ENCODE measurements around the gene MYLIP. TPM values are rescaled to one million over a fixed set of nuclear protein-coding genes. Genes with fewer than 3 reads are reported as not detected.

The MYLIP gene
- total RNA-seq, 1 experiment from 2014 or later: 42.2 TPM

- Histone ChIP-seq H2AFZ (no peak overlapping the region), H3K27me3 (ENCODE audit: insufficient read depth, low read depth) (no peaks in the 10 kb centered on the region), H4K20me1 (ENCODE audit: insufficient read depth) (no peaks in the 10 kb centered on the region), H3K36me3 (ENCODE audit: low read depth) (no peaks in the 10 kb centered on the region), H3K9me3 (ENCODE audit: insufficient read depth, low read depth) (no peaks in the 10 kb centered on the region), H3K4me1 (replicated peaks; ENCODE audit: insufficient read depth) (no peaks in the 10 kb centered on the region), H3F3A (ENCODE audit: insufficient read depth, low read depth) (no peaks in the 10 kb centered on the region), H3K27ac (no peak overlapping the region), H3K4me3 (no peak overlapping the region), H3K79me2 (ENCODE audit: low read depth) (no peaks in the 10 kb centered on the region), H3K4me2 (no peak overlapping the region), H3K9me2 (ENCODE audit: insufficient read depth) (no peaks in the 10 kb centered on the region)
- CTCF ChIA-PET: no interaction called here
- TF ChIP-seq CTCF (conservative IDR thresholded peaks at IDR 0.05) (no peak), EZH2 (IDR thresholded peaks at IDR 0.05; ENCODE audit: low read depth) (no peak)
- no peak for DNase-seq
- POLR2A ChIA-PET (ENCODE audit: unreplicated experiment): no interaction called here
- BruUV-seq (replicated peaks): no TSS peak
- intact Hi-C loops (cut with micrococcal nuclease; ENCODE audit: unreplicated experiment): no loop called here
Observed at GRCh38 chr6:16160794-16161193, 31.9 kb downstream of the MYLIP start.

- intact Hi-C loops (cut with micrococcal nuclease; ENCODE audit: unreplicated experiment): no loop called here
- H3K27ac ChIP-seq: no peak overlapping the region
- no peaks in the 10 kb centered on the region for H3K9me2 ChIP-seq (ENCODE audit: insufficient read depth)
- POLR2A ChIA-PET (ENCODE audit: unreplicated experiment): no interaction called here
- no peak overlapping the region for H3K4me2 ChIP-seq
- H3K27me3 ChIP-seq (ENCODE audit: insufficient read depth, low read depth): peaks cover under 1% of the 10 kb centered on the region; the same call in 1 of the 2 replicates
- BruUV-seq (replicated peaks): no TSS peak
- H3F3A ChIP-seq (ENCODE audit: insufficient read depth, low read depth): no peaks in the 10 kb centered on the region
- no peaks in the 10 kb centered on the region for H3K4me1 ChIP-seq (replicated peaks; ENCODE audit: insufficient read depth)
- H3K9me3 ChIP-seq (ENCODE audit: insufficient read depth, low read depth): no peaks in the 10 kb centered on the region
- no peak for TF ChIP-seq EZH2 (IDR thresholded peaks at IDR 0.05; ENCODE audit: low read depth)
- TF ChIP-seq CTCF (conservative IDR thresholded peaks at IDR 0.05): no peak
- no peak overlapping the region for H3K4me3 ChIP-seq
- no peaks in the 10 kb centered on the region for H4K20me1 ChIP-seq (ENCODE audit: insufficient read depth)
- no peaks in the 10 kb centered on the region for H3K79me2 ChIP-seq (ENCODE audit: low read depth)
- DNase-seq: no peak
- CTCF ChIA-PET: no interaction called here
- no peak overlapping the region for H2AFZ ChIP-seq
- no peaks in the 10 kb centered on the region for H3K36me3 ChIP-seq (ENCODE audit: low read depth)
Observed at GRCh38 chr6:16162003-16162402, 33.1 kb downstream of the MYLIP start.

- Histone ChIP-seq H3F3A (ENCODE audit: insufficient read depth, low read depth) (no peaks in the 10 kb centered on the region), H3K36me3 (ENCODE audit: low read depth) (no peaks in the 10 kb centered on the region), H3K4me2 (no peak overlapping the region), H3K79me2 (ENCODE audit: low read depth) (no peaks in the 10 kb centered on the region), H3K9me3 (ENCODE audit: insufficient read depth, low read depth) (no peaks in the 10 kb centered on the region), H3K9me2 (ENCODE audit: insufficient read depth) (no peaks in the 10 kb centered on the region), H3K27ac (no peak overlapping the region), H3K4me1 (replicated peaks; ENCODE audit: insufficient read depth) (no peaks in the 10 kb centered on the region), H3K4me3 (no peak overlapping the region), H3K27me3 (ENCODE audit: insufficient read depth, low read depth) (peaks cover 10% of the 10 kb centered on the region; the same call in 1 of the 2 replicates), H2AFZ (no peak overlapping the region), H4K20me1 (ENCODE audit: insufficient read depth) (no peaks in the 10 kb centered on the region)
- BruUV-seq (replicated peaks): no TSS peak
- CTCF ChIA-PET: no interaction called here
- intact Hi-C loops (cut with micrococcal nuclease; ENCODE audit: unreplicated experiment): no loop called here
- POLR2A ChIA-PET (ENCODE audit: unreplicated experiment): no interaction called here
- TF ChIP-seq CTCF (conservative IDR thresholded peaks at IDR 0.05) (no peak), EZH2 (IDR thresholded peaks at IDR 0.05; ENCODE audit: low read depth) (no peak)
- no peak for DNase-seq
Observed at GRCh38 chr6:16163066-16163465, 34.2 kb downstream of the MYLIP start.
